Activated naive CD4-positive, alpha-beta T cell treated with Interleukin-2 at 50 U/mL for 16 hours (primary cell): Measurements from ENCODE around the gene POLD1.
A peak's percentile ranks its signal among the peaks of the same experiment; 100 is the strongest.
"Not testable (repeated sequence)": the region's sequence is repeated elsewhere in the genome, so short reads cannot be mapped to it uniquely, and the experiment has no call there.

Experiments used
- DNase-seq: peaks from one replicate; pipeline ENCODE4 v3.0.0-alpha.2; 2020

POLD1 gene

GRCh38 chr19:50419580-50420035 is 35.5 kb downstream of the POLD1 start:
- no peak for DNase-seq

DNA sequence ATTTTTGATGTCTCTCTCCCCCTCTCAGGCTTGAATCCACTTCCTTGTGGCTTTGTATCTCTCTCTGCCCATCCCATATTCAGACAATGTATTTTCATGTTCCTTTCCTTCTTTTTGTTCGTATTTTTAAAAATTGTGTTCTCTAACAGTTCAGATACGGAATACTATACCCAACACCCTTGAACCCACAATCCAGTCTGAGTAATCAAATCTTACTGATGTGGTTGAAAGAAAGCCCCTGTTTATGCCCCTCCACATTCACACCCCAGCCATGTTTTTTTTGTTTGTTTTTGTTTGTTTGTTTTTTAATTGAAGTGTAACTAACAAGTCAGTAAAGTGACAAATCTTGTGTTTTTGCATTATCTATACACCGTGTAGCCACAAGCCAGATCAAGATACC is 36.0 kb downstream of the POLD1 start:
- DNase-seq: no peak

GRCh38 chr19:50420808-50421207 is 36.7 kb downstream of the POLD1 start:
- DNase-seq: no peak

GRCh38 chr19:50422397-50423278 is 38.5 kb downstream of the POLD1 start:
- DNase-seq: no peak

DNA sequence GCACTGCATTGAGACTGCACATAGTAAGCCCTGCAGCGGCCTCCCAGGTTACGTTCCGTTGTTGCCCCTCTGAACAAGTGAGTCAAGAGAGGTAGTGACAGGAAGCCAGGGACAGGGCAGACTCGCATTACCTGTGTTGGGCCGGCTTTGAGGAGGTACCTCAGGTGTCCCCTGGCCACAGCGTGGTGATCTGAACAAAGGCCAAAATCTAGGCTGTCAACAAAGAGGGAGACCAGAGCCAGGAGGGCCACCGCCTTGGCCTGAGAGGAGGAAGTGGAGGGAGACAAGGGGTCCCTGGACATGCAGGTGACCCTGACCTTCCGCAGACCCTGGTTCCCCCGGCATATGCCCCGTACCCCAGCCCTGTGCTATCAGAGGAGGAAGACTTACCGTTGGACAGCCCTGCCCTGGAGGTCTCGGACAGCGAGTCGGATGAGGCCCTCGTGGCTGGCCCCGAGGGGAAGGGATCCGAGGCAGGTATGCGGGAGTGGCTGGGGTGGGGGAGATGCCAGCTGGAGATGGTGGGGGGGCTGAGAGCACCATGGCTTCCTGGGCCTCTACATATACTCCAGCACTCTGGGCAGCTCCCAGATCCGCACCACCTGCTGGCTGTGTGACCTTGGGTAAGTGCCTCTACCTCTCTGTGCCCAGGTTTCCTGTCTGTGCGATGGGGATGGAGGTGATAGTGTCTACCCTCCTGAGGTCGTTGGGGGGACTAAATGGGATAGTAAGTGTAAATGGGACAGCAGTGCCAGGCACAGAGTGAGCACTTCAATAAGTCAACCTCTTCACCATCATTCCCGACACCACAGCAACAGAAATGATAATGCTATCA is 39.3 kb downstream of the POLD1 start:
- no peak for DNase-seq

- DNase-seq: no peak
These were observed 41.4 kb downstream of the POLD1 start for GRCh38 chr19:50425581-50425980.

DNA sequence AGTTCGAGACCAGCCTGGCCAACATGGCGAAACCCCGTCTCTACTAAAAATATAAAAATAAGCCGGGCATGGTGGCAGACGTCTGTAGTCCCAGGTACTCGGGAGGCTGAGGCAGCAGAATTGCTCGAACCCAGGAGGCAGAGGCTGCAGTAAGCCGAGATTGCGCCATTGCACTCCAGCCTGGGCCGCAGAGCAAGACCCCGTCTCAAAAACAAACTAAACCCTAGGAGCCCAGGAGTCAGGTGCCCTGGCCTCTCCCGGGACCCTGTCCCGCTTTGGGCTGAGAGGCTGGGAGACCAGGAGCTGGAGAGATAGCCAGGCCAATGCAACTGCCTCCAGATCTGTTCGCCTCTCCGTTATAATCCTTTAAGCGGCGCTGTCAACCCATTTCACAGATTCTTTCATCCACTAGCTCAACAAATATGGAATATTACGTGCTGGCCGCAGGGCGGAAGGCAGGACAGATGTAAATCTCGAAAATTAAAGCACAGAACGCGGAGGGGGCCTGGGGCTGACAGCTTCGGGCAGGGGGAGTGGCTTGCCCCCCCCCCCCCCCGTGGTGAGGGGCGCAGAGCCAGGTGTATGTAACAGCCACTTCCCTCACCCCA is 43.3 kb downstream of the POLD1 start:
- no peak for DNase-seq

DNA sequence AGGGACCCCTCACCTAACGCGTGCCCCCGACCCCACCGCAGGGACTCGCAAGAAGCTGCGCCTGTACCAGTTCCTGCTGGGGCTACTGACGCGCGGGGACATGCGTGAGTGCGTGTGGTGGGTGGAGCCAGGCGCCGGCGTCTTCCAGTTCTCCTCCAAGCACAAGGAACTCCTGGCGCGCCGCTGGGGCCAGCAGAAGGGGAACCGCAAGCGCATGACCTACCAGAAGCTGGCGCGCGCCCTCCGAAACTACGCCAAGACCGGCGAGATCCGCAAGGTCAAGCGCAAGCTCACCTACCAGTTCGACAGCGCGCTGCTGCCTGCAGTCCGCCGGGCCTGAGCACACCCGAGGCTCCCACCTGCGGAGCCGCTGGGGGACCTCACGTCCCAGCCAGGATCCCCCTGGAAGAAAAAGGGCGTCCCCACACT is 43.9 kb downstream of the POLD1 start:
- DNase-seq: peak; percentile 25

- DNase-seq: no peak
These were observed 44.8 kb downstream of the POLD1 start for GRCh38 chr19:50428772-50429463.

- DNase-seq: no peak
These were observed 46.8 kb downstream of the POLD1 start for GRCh38 chr19:50430888-50431342.

DNA sequence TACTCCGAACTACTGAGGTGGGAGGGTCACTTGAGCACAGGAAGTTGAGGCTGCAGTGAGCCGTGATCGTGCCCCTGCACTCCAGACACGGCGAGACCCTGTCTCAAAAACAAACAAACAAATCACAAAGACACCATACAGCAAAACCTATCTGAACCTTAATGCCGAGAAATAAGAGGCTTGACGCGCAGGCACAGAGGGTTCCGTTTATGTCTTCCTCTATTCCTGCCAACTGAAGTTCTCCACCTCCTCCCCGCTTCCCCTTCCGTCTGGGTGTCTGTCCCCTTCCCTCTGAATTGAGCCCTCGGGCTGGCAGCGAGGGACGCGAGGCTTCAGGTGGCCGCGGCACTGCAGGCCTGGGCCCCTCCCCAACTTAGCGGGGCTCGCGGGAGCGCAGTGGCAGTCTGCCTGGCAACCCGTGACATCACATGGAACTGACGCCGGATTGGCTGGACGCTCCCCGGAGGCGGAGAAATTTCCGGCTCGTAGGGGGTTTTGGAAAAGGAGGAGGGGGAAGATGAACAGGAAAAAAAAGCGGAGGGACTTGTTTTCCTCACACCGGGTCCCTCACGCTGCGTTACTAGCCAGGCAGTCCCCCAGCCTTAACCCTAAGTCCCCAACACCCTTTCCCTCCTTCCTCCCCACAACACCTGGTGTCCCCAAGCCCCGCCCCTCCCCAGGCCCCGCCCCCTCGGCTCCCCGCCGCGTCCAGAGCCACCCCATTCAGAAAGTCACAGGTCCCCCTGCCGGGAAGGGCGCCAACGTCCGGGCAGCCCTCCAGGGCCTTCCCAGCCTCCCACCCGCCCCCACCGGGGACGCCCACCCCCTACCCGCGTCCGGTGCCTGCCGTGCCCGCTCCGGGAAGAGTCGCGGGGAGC is 47.4 kb downstream of the POLD1 start:
- peak; percentile 89 for DNase-seq

DNA sequence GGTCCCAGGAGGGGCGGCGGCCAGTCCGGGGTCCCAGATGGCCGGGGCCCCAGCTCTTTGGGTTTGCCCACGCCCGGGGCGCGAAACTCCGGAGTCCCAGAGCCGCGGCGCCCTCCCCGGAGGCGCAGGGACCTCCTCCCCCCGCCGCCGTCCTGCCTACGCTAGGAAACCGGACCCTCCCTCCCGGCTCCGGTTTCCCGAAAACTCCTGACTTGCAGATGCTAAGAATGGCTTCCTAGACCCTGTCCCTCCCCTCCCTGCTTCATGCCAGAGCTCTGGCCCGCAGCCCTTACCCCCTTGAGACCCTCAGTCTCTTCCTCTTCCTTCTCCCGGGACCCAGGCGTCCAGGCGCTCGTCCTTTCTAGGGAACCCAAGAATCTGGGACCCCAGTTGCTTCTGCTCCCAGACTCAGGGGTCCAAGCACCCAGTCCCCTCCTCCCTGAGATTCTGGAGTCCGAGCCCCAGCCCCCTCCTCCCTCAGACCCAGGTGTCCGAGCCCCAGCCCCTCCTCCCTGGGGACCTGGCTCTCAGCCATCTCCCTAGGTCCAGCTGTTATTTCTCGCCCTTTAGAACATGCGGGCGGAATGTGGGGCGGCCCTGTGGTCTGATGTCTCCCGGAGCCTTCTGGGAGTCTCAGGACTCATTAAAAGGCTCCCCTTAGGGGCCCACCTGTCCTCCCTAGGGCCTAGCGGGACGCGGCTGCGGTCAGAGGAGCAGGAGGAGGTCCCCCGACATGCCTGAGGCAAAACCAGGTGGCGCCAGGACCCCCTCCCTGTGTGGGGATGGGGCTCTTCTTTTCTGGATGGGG is 48.3 kb downstream of the POLD1 start, which contains the start of gene MYBPC2:
MYBPC2 (plus strand) TSS at position 672 of the 808 bp plus-strand sequence; CDS start at position 734, 62 bp downstream.
- DNase-seq: no peak

- DNase-seq: no peak
These were observed 49.3 kb downstream of the POLD1 start for GRCh38 chr19:50433201-50434180.

DNA sequence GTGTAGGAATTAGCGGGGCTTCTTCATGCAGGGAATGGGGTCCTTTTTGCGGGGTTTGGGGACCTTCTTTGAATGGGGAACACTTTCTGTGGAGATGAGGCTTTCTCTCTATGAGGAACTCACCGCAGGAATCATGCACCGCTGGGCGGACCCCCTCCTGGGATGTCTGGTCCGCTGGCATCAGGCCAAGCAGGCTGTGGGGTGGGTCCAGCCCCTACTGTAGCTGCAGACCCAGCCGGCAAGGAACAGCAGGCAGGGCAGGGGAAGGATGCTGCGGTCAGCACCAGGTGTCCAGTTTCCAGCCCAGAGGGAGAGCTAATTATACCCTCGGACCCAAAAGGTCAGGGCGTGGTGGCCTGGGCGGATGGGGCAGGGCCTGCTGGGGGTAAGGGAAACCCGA is 50.4 kb downstream of the POLD1 start:
- no peak for DNase-seq

GRCh38 chr19:50435221-50435620 is 51.1 kb downstream of the POLD1 start:
- no peak for DNase-seq

DNA sequence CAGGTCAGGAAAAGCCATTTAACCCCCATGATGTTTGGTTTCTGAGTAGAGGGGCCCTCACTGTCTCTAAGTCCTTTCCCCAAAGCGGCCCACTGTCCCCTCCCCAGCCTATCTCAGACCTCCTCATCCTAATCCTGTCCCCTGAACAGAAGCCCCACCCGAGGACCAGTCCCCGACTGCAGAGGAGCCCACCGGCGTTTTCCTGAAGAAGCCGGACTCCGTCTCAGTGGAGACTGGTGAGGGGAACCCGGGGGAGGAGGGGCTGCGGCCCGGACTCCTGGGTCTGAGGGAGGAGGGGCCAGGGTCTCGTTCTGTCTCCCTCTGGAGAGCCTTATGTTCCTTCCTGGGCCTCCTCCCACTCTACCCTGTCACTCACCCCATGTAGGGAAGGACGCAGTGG is 51.5 kb downstream of the POLD1 start:
- no peak for DNase-seq

GRCh38 chr19:50437862-50438449 is 53.8 kb downstream of the POLD1 start:
- DNase-seq: no peak

- DNase-seq: not testable (repeated sequence)
These were observed 55.0 kb downstream of the POLD1 start for GRCh38 chr19:50439130-50439529.

DNA sequence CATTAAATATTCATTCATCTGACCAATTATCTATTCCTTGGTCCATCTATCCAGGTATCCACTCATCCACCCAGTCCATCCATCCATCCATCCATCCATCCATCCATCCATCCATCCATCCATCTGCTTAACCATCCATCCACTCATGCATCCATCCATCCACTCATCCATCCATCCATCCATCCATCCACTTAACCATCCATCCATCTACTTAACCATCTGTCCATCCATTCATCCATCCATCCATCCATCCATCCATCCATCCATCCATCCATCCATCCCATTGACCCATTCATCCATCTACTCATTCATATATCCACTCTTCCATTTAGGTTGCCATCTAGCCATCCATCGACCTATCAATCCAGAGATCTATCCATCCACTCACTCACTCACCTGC is 59.9 kb downstream of the POLD1 start:
- DNase-seq: no peak
